Effector memory CD4-positive, alpha-beta T cell (primary cell): ENCODE data around the gene CATSPER1.
"Not testable (repeated sequence)": the region's sequence is repeated elsewhere in the genome, so short reads cannot be mapped to it uniquely, and the experiment has no call there.

Experiments
- DNase-seq, 3 donors: peaks; one replicate each; pipeline ENCODE4 v3.0.0-alpha.2; 2020
- H3K27ac ChIP-seq: 2 replicates; pipeline ENCODE4 v1.7.0; 2013; ENCODE audit warnings: mild to moderate bottlenecking, low read length, moderate library complexity; ENCODE audit not compliant: insufficient read depth, poor library complexity, severe bottlenecking
- H3K27me3 ChIP-seq: replicated peaks from 2 replicates; pipeline ENCODE4 v1.7.0; 2013; ENCODE audit warnings: mild to moderate bottlenecking, low read length; ENCODE audit not compliant: insufficient read depth, control insufficient read depth, poor library complexity, severe bottlenecking
- H3K36me3 ChIP-seq: 2 replicates; pipeline ENCODE4 v1.7.0; 2013; ENCODE audit warnings: mild to moderate bottlenecking, low read length, moderate library complexity; ENCODE audit not compliant: control insufficient read depth, insufficient read depth
- H3K4me1 ChIP-seq: 2 replicates; pipeline ENCODE4 v1.7.0; 2013; ENCODE audit warnings: low read length, mild to moderate bottlenecking; ENCODE audit not compliant: control insufficient read depth, insufficient read depth, poor library complexity, severe bottlenecking
- H3K4me3 ChIP-seq: 2 replicates; pipeline ENCODE4 v1.7.0; 2013; ENCODE audit warnings: low read length, low read depth, mild to moderate bottlenecking; ENCODE audit not compliant: insufficient read depth, poor library complexity, severe bottlenecking
- H3K9me3 ChIP-seq: 2 replicates; pipeline ENCODE4 v1.7.0; 2013; ENCODE audit warnings: mild to moderate bottlenecking, low read length, moderate library complexity; ENCODE audit not compliant: control insufficient read depth

Gene CATSPER1

DNA sequence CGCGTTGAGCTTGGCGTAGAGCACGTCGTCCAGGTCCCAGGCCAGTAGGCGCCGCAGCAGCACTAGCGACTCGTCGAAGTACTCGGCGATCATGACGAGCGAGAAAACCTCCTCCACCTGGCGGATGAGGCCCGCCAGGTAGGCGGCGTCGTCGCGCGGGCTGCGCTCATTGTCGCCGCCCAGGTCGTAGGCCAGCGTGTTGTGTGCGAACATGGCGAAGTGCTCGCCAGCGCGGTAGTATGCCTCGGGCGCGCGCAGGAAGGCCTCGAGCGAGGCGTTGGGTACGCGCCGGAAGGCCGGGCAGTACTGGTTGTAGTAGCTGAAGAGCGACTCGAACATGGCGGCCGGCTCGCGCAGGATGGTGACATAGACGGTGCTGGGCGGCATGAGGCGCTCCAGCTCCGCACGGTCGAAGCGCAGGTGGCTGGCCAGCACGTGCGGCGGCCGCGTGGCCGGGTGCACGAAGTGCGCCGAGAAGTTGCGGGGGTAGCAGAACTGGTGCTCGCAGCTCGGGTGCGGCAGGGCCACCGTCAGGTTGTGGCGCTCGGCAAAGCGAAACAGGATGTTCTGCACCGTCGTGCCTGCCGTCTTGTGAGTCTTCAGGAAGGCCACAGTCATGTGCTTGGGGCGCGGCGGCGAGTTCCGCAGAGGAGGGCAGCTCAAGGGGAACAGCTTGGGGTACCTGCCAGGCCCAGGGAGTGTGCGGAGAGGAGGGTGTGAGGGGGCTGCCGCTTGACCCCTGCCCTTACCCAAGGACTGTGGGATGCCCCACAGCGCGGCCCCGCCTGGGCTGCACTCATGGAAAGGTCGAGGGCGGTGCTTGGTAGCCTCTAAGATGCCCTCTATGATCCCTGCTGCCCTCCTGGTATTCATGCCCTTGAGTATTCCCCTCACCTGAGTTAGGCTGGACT, 17.0 kb upstream of the CATSPER1 start:
- H3K36me3 ChIP-seq, result no peaks in the 10 kb centered on the region
- peaks cover 2% of the 10 kb centered on the region for H3K27me3 ChIP-seq
- peaks cover 6% of the 10 kb centered on the region for H3K4me1 ChIP-seq
- H3K4me3 ChIP-seq, result no peak overlapping the region
- H3K9me3 ChIP-seq, result no peaks in the 10 kb centered on the region
- no peak overlapping the region for H3K27ac ChIP-seq
- DNase-seq, result no peak

DNA sequence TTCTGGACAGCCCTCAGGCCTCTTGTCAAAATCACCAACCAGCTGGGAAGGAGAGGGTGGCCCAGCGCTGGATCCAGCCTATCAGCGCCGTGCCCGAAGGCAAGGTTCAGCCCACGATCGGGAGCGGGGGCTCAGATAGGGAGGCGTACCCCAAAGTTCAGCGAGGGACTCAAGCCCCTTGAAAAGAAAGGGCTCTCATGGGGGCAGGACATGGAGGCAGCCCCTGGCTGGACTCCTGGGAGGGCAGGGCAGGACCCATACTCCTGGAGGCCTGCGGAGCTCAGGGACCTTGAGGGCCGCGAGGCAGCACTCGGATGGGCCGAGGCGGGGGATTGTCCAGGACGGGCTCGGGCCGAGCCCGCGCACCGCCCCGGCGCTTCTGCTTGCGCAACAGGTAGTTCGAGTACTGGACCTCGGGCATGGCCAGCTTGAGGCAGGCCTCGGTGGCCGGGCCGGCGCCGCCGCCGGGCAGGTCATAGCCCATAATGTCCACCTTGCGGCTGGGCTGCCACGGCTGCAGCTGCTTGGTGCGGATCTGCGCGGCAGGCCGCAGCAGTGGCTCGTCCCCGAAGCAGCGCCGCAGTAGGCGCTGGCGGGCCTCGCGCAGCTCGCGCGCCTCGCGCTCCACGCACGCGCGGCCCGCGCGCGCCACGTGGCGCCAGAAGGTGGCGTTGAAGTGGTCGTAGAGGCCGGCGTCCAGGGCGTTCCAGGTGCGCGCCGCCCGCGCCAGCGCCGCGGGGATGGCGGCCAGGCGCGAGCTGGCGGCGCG, 16.1 kb upstream of the CATSPER1 start:
- Histone ChIP-seq H3K36me3 (no peaks in the 10 kb centered on the region), H3K4me1 (peaks cover 6% of the 10 kb centered on the region), H3K4me3 (no peak overlapping the region), H3K27me3 (no peaks in the 10 kb centered on the region), H3K9me3 (no peaks in the 10 kb centered on the region), H3K27ac (no peak overlapping the region)
- DNase-seq, result no peak

DNA sequence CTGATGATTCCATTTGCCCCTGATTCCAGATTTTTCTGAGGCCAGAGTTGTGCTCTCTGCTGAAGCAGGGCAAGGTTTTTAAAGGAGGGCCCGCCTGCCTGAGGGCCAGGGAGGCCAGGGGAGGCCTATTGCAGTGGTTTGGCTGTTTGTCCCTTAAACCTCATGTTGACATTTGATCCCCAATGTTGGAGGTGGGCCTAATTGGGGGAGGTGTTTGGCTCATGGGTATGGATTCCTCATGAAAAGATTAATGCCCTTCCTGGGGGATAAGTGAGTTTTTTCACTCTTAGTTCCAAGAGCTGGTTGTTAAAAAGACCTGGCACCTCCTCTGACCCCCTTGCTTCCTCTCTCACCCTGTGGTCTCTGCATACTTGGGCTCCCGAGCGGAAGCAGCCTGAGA, 13.5 kb upstream of the CATSPER1 start:
- Histone ChIP-seq H3K4me1 (no peaks in the 10 kb centered on the region), H3K36me3 (no peaks in the 10 kb centered on the region), H3K4me3 (no peak overlapping the region), H3K27ac (no peak overlapping the region), H3K9me3 (no peaks in the 10 kb centered on the region), H3K27me3 (no peaks in the 10 kb centered on the region)
- no peak for DNase-seq

DNA sequence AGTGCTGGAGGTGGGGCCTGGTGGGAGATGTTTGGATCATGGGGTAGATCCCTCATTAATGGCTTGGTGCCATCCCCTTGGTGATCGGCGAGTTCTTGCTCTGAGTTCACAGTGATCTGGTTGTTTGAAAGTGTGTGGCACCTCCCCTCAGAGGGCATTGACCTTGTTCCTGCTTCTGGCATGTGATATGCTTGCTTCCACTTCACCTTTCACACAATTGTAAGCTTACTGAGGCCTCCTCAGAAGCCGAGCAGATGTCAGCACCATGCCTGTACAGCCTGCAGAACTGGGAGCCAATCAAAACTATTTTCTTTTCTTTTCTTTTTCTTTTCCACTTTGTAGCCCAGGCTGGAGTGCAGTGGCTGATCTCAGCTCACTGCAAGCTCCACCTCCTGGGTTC, 11.0 kb upstream of the CATSPER1 start:
- H3K4me3 ChIP-seq, result no peak overlapping the region
- H3K9me3 ChIP-seq, result no peaks in the 10 kb centered on the region
- no peaks in the 10 kb centered on the region for H3K4me1 ChIP-seq
- no peaks in the 10 kb centered on the region for H3K36me3 ChIP-seq
- DNase-seq, result no peak
- no peaks in the 10 kb centered on the region for H3K27me3 ChIP-seq
- no peak overlapping the region for H3K27ac ChIP-seq

DNA sequence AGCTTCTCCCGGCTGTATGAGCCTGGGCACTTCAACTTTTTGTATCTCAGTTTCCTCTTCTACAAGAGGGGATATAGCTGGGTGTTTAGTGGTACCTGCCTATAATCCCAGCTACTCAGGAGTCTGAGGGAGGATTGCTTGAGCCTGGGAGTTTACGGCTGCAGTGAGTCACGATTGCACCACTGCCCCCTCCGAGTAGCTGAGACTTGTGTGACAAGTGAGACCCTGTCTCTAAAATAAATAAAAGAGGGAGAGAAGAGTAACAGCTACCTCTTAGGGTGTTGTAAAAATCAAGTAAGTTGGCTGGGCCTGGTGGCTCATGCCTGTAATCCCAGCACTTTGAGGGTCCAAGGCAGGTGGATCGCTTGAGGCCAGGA, 10.0 kb upstream of the CATSPER1 start:
- Histone ChIP-seq H3K9me3 (no peaks in the 10 kb centered on the region), H3K4me1 (no peaks in the 10 kb centered on the region), H3K36me3 (no peaks in the 10 kb centered on the region), H3K27ac (no peak overlapping the region), H3K27me3 (no peaks in the 10 kb centered on the region), H3K4me3 (no peak overlapping the region)
- no peak for DNase-seq

DNA sequence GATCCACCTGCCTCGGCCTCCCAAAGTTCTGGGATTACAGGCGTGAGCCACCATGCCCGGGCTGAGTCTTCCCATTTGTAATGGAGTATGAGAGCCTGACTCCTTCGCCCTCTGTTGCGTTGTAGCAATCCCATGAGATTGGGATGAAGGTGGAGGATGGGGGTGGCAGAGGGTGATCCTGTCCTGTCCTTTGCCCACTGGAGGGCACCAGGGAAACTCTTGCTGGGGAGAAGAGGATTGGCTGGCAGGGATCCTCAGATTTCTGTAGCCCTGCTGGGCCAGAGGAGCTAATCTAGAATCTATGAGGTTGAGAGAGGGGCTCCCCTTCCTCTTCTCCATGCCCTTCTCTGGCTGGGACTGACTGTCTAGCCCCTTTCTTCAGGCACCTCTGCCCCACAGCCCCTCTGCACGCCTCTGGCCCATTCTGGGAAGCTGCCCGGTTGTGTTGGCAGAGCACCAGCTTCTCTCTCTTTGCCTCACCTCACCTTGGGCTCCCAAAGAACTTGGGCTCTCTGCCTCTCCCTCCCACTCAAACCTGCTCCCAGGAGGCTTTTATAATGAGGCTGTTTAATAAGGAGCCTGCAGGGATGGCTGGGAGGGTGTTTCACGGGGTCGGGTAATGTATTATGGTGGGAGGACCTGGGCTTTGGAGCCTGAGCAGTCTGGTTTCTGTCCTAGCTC, 9.5 kb upstream of the CATSPER1 start:
- Histone ChIP-seq H3K27me3 (no peaks in the 10 kb centered on the region), H3K4me1 (no peaks in the 10 kb centered on the region), H3K9me3 (no peaks in the 10 kb centered on the region), H3K36me3 (no peaks in the 10 kb centered on the region), H3K4me3 (no peak overlapping the region), H3K27ac (no peak overlapping the region)
- no peak for DNase-seq

DNA sequence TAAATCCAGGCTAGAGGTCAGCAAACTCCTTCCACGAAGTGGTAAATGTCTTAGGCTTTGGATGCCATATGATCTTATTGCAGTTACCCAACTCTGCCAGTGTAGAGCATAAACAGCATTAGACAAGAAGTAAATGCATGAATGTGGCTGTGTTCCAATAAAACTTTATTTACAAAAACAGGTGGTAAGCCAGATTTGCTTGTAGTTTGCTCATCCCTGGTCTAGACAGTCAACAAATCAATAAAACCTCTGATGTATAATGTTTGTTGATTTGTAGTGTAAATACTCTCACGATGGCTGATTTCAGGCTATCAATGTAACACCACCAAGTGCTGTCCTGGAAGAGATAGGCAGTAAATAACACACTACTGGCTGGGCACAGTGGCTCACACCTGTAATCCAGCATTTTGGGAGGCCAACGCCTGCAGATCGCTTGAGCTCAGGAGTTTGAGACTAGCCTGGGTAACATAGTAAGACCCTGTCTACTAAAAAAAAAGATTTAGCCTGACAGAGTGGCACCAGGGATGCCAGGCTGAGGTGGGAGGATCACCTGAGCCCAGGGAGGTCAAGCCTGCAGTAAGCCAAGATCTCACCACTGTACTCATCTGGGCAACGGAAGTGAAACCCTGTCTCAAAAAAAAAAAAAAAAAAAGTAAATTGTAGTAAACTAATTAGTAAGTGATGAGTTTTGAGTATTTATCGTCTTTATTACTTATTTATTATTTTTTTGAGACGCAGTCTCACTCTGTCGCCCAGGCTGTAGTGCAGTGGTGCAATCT, 6.9 kb upstream of the CATSPER1 start:
- Histone ChIP-seq H3K4me1 (no peaks in the 10 kb centered on the region), H3K27me3 (no peaks in the 10 kb centered on the region), H3K4me3 (no peak overlapping the region), H3K9me3 (no peaks in the 10 kb centered on the region), H3K27ac (no peak overlapping the region), H3K36me3 (no peaks in the 10 kb centered on the region)
- no peak for DNase-seq

DNA sequence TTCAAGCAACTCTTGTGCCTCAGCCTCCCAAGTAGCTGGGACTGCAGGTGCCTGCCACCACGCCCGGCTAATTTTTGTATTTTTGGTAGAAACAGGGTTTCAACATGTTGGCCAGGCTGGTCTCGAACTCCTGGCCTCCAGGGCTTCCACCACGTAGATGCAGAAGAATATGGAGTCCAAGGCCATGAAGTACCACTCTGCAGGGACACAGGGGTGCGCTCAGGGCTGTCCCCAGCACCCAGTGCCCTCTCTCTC, 3.2 kb downstream of the CATSPER1 start:
- H3K4me1 ChIP-seq, H3K27ac ChIP-seq, H3K4me3 ChIP-seq, H3K36me3 ChIP-seq, H3K9me3 ChIP-seq, DNase-seq, H3K27me3 ChIP-seq: not testable (repeated sequence)

DNA sequence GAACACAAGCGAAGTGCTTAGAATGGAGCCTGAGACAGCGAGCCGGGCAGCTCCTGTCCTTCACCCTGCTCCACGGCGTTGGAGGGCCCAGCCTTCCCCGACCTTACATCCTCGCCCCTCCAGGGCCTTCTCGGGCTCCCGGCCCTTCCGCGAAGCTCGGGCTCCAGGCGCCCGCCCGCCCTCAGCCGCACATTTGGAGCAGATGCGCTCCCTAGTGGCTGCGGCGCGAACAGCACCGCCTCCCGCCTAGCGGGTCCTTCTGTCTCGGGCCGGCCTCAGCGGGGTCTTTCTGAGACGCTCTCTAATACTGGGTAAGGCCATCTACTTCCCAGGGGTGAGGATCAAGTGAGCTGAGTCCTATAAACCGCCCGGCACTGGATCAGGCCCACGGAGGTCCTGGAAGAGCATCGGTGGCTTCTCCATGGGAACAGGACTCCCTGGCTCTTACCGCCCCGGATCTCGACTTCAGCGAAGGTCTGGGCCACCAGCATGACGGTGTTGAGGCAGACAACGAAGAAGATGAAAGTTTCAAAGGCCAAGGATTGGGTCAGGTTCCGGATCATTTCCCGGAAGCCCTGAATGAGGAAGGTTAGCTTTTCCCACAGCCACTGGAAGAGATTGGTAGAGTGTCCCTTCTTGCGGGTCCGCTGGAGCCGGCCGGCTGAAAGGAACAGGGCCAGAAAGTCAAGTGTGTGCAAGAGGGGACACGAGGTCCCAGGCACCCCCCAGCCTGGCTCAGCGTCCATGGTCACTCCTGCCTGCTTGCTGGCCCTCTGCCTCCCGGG, 3.7 kb downstream of the CATSPER1 start:
- H3K27me3 ChIP-seq, result no peaks in the 10 kb centered on the region
- H3K36me3 ChIP-seq, result no peaks in the 10 kb centered on the region
- H3K9me3 ChIP-seq, result no peaks in the 10 kb centered on the region
- DNase-seq, result peak; percentile 47 to 62 (median 49)
- H3K27ac ChIP-seq, result no peak overlapping the region
- H3K4me1 ChIP-seq, result peaks cover 6% of the 10 kb centered on the region
- H3K4me3 ChIP-seq, result no peak overlapping the region
